Panc1 (cell line): ENCODE data around the gene CABP2.

Experiments used
- CTCF ChIP-seq: fragments of 450-650 bp; IDR thresholded peaks from 2 replicates; pipeline ENCODE4 v1.5.1; 2017; ENCODE audit warnings: mild to moderate bottlenecking
- POLR2AphosphoS5 ChIP-seq: IDR thresholded peaks from 2 replicates; pipeline ENCODE4 v1.6.1; 2012; ENCODE audit warnings: mild to moderate bottlenecking, low read depth, low read length, moderate library complexity
- REST ChIP-seq, 2 experiments: IDR thresholded peaks; 2 replicates each; pipeline ENCODE4 v1.6.1; 2011 to 2012; ENCODE audit warnings: low read depth in 2 of 2, control low read depth in 1 of 2, low read length in 1 of 2, mild to moderate bottlenecking in 1 of 2, moderate library complexity in 1 of 2; ENCODE audit not compliant: insufficient read depth in 1 of 2
- SIN3A ChIP-seq: IDR thresholded peaks from 2 replicates; pipeline ENCODE4 v1.6.1; 2012; ENCODE audit warnings: low read depth, mild to moderate bottlenecking, low read length, moderate library complexity, borderline replicate concordance; ENCODE audit not compliant: insufficient read depth
- TCF7L2 ChIP-seq: IDR thresholded peaks from 2 replicates; pipeline ENCODE4 v1.6.1; 2011; ENCODE audit warnings: mild to moderate bottlenecking, low read depth, low read length, inconsistent platforms

- TF ChIP-seq CTCF (no peak), POLR2AphosphoS5 (no peak), SIN3A (no peak), TCF7L2 (no peak), REST (IDR thresholded peaks at IDR 0.05; ENCODE audit: insufficient read depth in 1 of 2, low read depth in 2 of 2, low read length in 1 of 2) (no peak)
Observed at GRCh38 chr11:67562963-67563704, 39.9 kb upstream of the CABP2 start.
